WTC11 (cell line): ENCODE results near the gene DGLUCY. TPM values are rescaled to one million over a fixed set of nuclear protein-coding genes. Genes with fewer than 3 reads are reported as not detected.
A peak's percentile ranks its signal among the peaks of the same experiment; 100 is the strongest.
"Not testable (repeated sequence)": the region's sequence is repeated elsewhere in the genome, so short reads cannot be mapped to it uniquely, and the experiment has no call there.

Source experiments
- ATAC-seq: fragments of 200-7000 bp; cut with Tn5 transposase; 2 replicates; pipeline ENCODE4 v1.10.0; 2021; ENCODE audit warnings: mild to moderate bottlenecking, moderate library complexity
- CTCF ChIA-PET: fragments of 300-600 bp; sonication (Branson Sonifier 250); formaldehyde crosslinking; loops from one replicate; lab custom pipeline; 2021; ENCODE audit warnings: antibody characterized with exemption; lab: Charles Lee
- POLR2A ChIA-PET: fragments of 350-600 bp; sonication (Branson Sonifier 250); formaldehyde crosslinking; loops from one replicate; lab custom pipeline; 2021; ENCODE audit warnings: antibody characterized with exemption; lab: Charles Lee
- DNase-seq: peaks from one replicate; pipeline ENCODE4 v3.0.0; 2021; ENCODE audit warnings: low spot score
- H3K27ac Mint-ChIP-seq: 2 replicates; pipeline ENCODE4 v1.8.0; 2021; ENCODE audit warnings: mixed read lengths
- H3K27me3 Mint-ChIP-seq: 2 replicates; pipeline ENCODE4 v1.8.0; 2021; ENCODE audit warnings: low read depth, mild to moderate bottlenecking, moderate library complexity, mixed read lengths
- H3K36me3 Mint-ChIP-seq: 2 replicates; pipeline ENCODE4 v1.8.0; 2021; ENCODE audit warnings: mixed read lengths
- H3K4me1 Mint-ChIP-seq: 2 replicates; pipeline ENCODE4 v1.8.0; 2022; ENCODE audit warnings: mixed read lengths
- H3K4me3 Mint-ChIP-seq: 2 replicates; pipeline ENCODE4 v1.8.0; 2021; ENCODE audit warnings: mild to moderate bottlenecking, moderate library complexity, mixed read lengths
- H3K9me3 Mint-ChIP-seq: 2 replicates; pipeline ENCODE4 v1.8.0; 2021; ENCODE audit warnings: mixed read lengths
- ATF6 ChIP-seq: sonication (generic); formaldehyde crosslinking; IDR thresholded peaks from 2 replicates; pipeline ENCODE4 v1.8.1; 2023; ENCODE audit warnings: mild to moderate bottlenecking, missing genetic modification reagents
- E2F4 ChIP-seq: sonication (generic); formaldehyde crosslinking; IDR thresholded peaks from 2 replicates; pipeline ENCODE4 v1.8.1; 2022; ENCODE audit warnings: low read depth, mild to moderate bottlenecking, moderate library complexity, missing genetic modification reagents, borderline replicate concordance
- EMX1 ChIP-seq: fragments of 250-450 bp; sonication (Bioruptor Pico); IDR thresholded peaks from 2 replicates; pipeline ENCODE4 v1.8.0; 2021; ENCODE audit warnings: mild to moderate bottlenecking
- GTF2I ChIP-seq: fragments of 250-450 bp; sonication (Bioruptor Pico); conservative IDR thresholded peaks from 2 replicates; pipeline ENCODE4 v1.4.0; 2021; ENCODE audit warnings: mild to moderate bottlenecking
- HMGA2 ChIP-seq: fragments of 250-450 bp; sonication (Bioruptor Pico); IDR thresholded peaks from 2 replicates; pipeline ENCODE4 v1.4.0; 2021; ENCODE audit warnings: mild to moderate bottlenecking, moderate library complexity
- IRF2 ChIP-seq: sonication (generic); formaldehyde crosslinking; IDR thresholded peaks from 2 replicates; pipeline ENCODE4 v1.8.0; 2022; ENCODE audit warnings: low read depth, missing genetic modification reagents, borderline replicate concordance
- MYBL2 ChIP-seq: sonication (generic); formaldehyde crosslinking; IDR thresholded peaks from 2 replicates; pipeline ENCODE4 v1.8.1; 2023; ENCODE audit warnings: mild to moderate bottlenecking, moderate library complexity, missing genetic modification reagents
- NFYB ChIP-seq: sonication (generic); formaldehyde crosslinking; conservative IDR thresholded peaks from 2 replicates; pipeline ENCODE4 v1.8.0; 2022; ENCODE audit warnings: low read depth, missing genetic modification reagents
- RELA ChIP-seq: sonication (generic); formaldehyde crosslinking; IDR thresholded peaks from 2 replicates; pipeline ENCODE4 v1.8.1; 2022; ENCODE audit warnings: missing genetic modification reagents, mild to moderate bottlenecking, borderline replicate concordance
- TEAD1 ChIP-seq: sonication (generic); formaldehyde crosslinking; IDR thresholded peaks from 2 replicates; pipeline ENCODE4 v1.8.0; 2022; ENCODE audit warnings: mild to moderate bottlenecking, missing genetic modification reagents
- USF1 ChIP-seq: sonication (generic); formaldehyde crosslinking; IDR thresholded peaks from 2 replicates; pipeline ENCODE4 v1.8.0; 2022; ENCODE audit warnings: mild to moderate bottlenecking, missing genetic modification reagents
- ZNF232 ChIP-seq: sonication (generic); formaldehyde crosslinking; IDR thresholded peaks from 2 replicates; pipeline ENCODE4 v1.8.0; 2022; ENCODE audit warnings: mild to moderate bottlenecking, missing genetic modification reagents
- ZNF317 ChIP-seq: sonication (generic); formaldehyde crosslinking; IDR thresholded peaks from 2 replicates; pipeline ENCODE4 v1.8.1; 2023; ENCODE audit warnings: low read depth, mild to moderate bottlenecking, moderate library complexity, missing genetic modification reagents, borderline replicate concordance
- total RNA-seq: library from RNA; stranded (reverse); gene quantifications from 3 replicates; pipeline ENCODE4 v1.2.3, GENCODE V29; 2021
- TF ChIP-seq, protein P1 (sequence below): fragments of 250-450 bp; sonication (Bioruptor Pico); IDR thresholded peaks from 2 replicates; pipeline ENCODE4 v1.9.0; 2021; ENCODE audit warnings: mild to moderate bottlenecking
- TF ChIP-seq, protein P2 (sequence below): fragments of 250-450 bp; sonication (Bioruptor Pico); conservative IDR thresholded peaks from 2 replicates; pipeline ENCODE4 v1.9.0; 2021; ENCODE audit warnings: mild to moderate bottlenecking
- TF ChIP-seq, protein P3 (sequence below): fragments of 200-600 bp; IDR thresholded peaks from 2 replicates; pipeline ENCODE4 v1.8.0; 2022; ENCODE audit warnings: antibody characterized with exemption
- TF ChIP-seq, protein P4 (sequence below): sonication (generic); formaldehyde crosslinking; IDR thresholded peaks from 2 replicates; pipeline ENCODE4 v1.8.0; 2022; ENCODE audit warnings: mild to moderate bottlenecking, missing genetic modification reagents
- TF ChIP-seq, protein P5 (sequence below): sonication (generic); formaldehyde crosslinking; IDR thresholded peaks from 2 replicates; pipeline ENCODE4 v1.8.0; 2023; ENCODE audit warnings: missing genetic modification reagents, mild to moderate bottlenecking, borderline replicate concordance

The DGLUCY gene
- total RNA-seq, 1 experiment from 2014 or later: 35.4 TPM

GRCh38 chr14:91225025-91225424 lies 111.2 kb downstream of the DGLUCY start:
- H3K4me1 Mint-ChIP-seq: peaks cover 28% of the 10 kb centered on the region
- no peaks in the 10 kb centered on the region for H3K27me3 Mint-ChIP-seq
- DNase-seq (no peak), ATAC-seq (no peak)
- H3K36me3 Mint-ChIP-seq: peaks cover 9% of the 10 kb centered on the region
- TF ChIP-seq ZNF232 (CRISPR knock-in tag) (no peak), GTF2I (no peak), HMGA2 (CRISPR knock-in tag) (no peak), ZNF317 (no peak), TEAD1 (CRISPR knock-in tag) (no peak), USF1 (CRISPR knock-in tag) (no peak), IRF2 (CRISPR knock-in tag) (no peak), NFYB (no peak), MYBL2 (CRISPR knock-in tag) (no peak), E2F4 (no peak), ATF6 (no peak), RELA (no peak), EMX1 (CRISPR knock-in tag) (no peak)
- TF ChIP-seq, protein P1, sequence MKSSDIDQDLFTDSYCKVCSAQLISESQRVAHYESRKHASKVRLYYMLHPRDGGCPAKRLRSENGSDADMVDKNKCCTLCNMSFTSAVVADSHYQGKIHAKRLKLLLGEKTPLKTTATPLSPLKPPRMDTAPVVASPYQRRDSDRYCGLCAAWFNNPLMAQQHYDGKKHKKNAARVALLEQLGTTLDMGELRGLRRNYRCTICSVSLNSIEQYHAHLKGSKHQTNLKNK (CRISPR knock-in tag): no peak
- TF ChIP-seq, protein P2, sequence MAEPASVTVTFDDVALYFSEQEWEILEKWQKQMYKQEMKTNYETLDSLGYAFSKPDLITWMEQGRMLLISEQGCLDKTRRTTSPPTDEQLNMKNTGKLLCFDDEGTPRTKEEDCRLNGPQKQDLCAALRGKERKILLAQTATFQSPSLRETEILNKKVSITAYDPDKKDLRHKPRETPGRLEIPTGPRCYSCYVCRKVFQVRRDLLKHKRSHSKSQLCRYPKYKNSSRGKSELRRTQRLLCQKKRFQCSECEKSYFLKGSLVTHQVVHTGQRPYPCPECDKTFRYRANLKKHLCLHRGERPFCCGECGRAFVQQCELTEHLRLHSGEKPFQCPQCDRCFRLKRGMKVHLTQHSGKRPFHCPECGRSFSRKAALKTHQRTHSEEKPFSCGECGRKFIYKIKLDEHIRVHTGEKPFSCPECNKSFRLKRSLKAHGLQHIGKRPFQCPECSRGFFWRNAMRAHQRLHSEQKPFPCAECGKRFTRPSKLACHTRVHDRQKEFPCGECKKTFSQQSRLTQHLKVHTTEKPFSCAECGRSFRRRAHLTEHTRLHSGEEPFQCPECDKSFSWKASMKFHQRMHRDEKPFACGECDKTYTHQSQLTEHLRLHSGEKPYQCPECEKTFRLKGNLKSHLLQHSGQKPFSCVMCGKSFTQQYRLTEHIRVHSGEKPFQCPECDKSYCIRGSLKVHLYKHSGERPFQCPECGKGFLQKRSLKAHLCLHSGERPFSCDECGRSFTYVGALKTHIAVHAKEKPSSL (CRISPR knock-in tag): no peak
- TF ChIP-seq, protein P3, sequence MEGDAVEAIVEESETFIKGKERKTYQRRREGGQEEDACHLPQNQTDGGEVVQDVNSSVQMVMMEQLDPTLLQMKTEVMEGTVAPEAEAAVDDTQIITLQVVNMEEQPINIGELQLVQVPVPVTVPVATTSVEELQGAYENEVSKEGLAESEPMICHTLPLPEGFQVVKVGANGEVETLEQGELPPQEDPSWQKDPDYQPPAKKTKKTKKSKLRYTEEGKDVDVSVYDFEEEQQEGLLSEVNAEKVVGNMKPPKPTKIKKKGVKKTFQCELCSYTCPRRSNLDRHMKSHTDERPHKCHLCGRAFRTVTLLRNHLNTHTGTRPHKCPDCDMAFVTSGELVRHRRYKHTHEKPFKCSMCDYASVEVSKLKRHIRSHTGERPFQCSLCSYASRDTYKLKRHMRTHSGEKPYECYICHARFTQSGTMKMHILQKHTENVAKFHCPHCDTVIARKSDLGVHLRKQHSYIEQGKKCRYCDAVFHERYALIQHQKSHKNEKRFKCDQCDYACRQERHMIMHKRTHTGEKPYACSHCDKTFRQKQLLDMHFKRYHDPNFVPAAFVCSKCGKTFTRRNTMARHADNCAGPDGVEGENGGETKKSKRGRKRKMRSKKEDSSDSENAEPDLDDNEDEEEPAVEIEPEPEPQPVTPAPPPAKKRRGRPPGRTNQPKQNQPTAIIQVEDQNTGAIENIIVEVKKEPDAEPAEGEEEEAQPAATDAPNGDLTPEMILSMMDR: no peak
- TF ChIP-seq, protein P4, sequence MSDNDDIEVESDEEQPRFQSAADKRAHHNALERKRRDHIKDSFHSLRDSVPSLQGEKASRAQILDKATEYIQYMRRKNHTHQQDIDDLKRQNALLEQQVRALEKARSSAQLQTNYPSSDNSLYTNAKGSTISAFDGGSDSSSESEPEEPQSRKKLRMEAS: no peak
- TF ChIP-seq, protein P5, sequence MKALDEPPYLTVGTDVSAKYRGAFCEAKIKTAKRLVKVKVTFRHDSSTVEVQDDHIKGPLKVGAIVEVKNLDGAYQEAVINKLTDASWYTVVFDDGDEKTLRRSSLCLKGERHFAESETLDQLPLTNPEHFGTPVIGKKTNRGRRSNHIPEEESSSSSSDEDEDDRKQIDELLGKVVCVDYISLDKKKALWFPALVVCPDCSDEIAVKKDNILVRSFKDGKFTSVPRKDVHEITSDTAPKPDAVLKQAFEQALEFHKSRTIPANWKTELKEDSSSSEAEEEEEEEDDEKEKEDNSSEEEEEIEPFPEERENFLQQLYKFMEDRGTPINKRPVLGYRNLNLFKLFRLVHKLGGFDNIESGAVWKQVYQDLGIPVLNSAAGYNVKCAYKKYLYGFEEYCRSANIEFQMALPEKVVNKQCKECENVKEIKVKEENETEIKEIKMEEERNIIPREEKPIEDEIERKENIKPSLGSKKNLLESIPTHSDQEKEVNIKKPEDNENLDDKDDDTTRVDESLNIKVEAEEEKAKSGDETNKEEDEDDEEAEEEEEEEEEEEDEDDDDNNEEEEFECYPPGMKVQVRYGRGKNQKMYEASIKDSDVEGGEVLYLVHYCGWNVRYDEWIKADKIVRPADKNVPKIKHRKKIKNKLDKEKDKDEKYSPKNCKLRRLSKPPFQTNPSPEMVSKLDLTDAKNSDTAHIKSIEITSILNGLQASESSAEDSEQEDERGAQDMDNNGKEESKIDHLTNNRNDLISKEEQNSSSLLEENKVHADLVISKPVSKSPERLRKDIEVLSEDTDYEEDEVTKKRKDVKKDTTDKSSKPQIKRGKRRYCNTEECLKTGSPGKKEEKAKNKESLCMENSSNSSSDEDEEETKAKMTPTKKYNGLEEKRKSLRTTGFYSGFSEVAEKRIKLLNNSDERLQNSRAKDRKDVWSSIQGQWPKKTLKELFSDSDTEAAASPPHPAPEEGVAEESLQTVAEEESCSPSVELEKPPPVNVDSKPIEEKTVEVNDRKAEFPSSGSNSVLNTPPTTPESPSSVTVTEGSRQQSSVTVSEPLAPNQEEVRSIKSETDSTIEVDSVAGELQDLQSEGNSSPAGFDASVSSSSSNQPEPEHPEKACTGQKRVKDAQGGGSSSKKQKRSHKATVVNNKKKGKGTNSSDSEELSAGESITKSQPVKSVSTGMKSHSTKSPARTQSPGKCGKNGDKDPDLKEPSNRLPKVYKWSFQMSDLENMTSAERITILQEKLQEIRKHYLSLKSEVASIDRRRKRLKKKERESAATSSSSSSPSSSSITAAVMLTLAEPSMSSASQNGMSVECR (CRISPR knock-in tag): no peak
- H3K27ac Mint-ChIP-seq: peak overlapping the region; percentile 40; the same call in 1 of the 2 replicates
- H3K4me3 Mint-ChIP-seq: no peak overlapping the region
- ChIA-PET POLR2A (no interaction called here), CTCF (interaction anchor here (1.1 kb wide), 1 partner anchor 62 kb away, joined by 3 read pairs; no protein-coding TSS in a partner anchor)
- no peaks in the 10 kb centered on the region for H3K9me3 Mint-ChIP-seq

DNA sequence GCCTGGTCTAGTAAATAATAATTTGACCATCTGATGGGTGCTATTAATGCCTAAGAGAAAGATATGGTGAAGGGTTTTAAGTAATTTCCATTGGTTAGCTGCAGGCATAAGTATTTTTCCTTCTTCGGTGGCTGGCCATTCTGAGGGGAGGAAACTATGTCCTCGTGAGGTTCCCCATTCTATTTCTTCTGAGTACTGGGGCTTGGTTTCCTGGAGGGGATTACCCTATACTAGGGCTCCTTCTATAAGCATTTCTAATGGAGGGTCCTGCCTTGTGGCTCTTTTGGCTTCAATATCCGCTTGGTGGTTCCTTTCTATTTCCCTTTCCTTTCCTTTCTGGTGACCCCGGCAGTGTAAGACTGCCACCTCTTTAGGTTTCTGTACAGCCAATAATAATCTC lies 112.5 kb downstream of the DGLUCY start:
- Mint-ChIP-seq H3K36me3 (peaks cover 19% of the 10 kb centered on the region), H3K4me1 (peaks cover 28% of the 10 kb centered on the region)
- H3K27ac Mint-ChIP-seq, POLR2A ChIA-PET, H3K27me3 Mint-ChIP-seq, H3K4me3 Mint-ChIP-seq, CTCF ChIA-PET, DNase-seq, H3K9me3 Mint-ChIP-seq, ATAC-seq: not testable (repeated sequence)
